A549 (cell line): ENCODE measurements around the gene CELF4.

Experiments used
- FOSL2 ChIP-seq, 2 experiments: fragments of 450-650 bp in 1 of 2; fragments of >200 bp in 1 of 2; sonication (Bioruptor Twin) in 1 of 2; formaldehyde crosslinking; IDR thresholded peaks; 2 replicates each; pipeline versions ENCODE4 v1.5.0 to v1.6.1; 2016 to 2020; ENCODE audit warnings: mild to moderate bottlenecking in 1 of 2, moderate library complexity in 1 of 2
- POLR2A ChIP-seq: IDR thresholded peaks from 2 replicates; pipeline ENCODE4 v1.6.1; 2012; ENCODE audit warnings: mild to moderate bottlenecking, low read length

- TF ChIP-seq POLR2A (no peak), FOSL2 (IDR thresholded peaks at IDR 0.05) (no peak), FOSL2 (CRISPR knock-in tag; IDR thresholded peaks at IDR 0.05) (no peak)
These were observed 305.9 kb downstream of the CELF4 start for GRCh38 chr18:37259711-37260110.
